Mucosa of descending colon (tissue), 3 donors: ENCODE data around the gene CYBB. TPM values are rescaled to one million over a fixed set of nuclear protein-coding genes. Genes with fewer than 3 reads are reported as not detected.
A peak's percentile ranks its signal among the peaks of the same experiment; 100 is the strongest.

Experiments used
- ATAC-seq: fragments of 200-7000 bp; cut with Tn5 transposase; one replicate; pipeline ENCODE4 v1.9.1; 2020; ENCODE audit warnings: mild to moderate bottlenecking, moderate library complexity
- DNase-seq, 3 donors: peaks; one replicate each; pipeline ENCODE4 v3.0.0-alpha.2; 2020
- H3K36me3 ChIP-seq: fragments of 200-600 bp; one replicate; pipeline ENCODE4 v1.8.0; 2021; ENCODE audit warnings: low read depth, mild to moderate bottlenecking
- H3K4me1 ChIP-seq: fragments of 200-600 bp; one replicate; pipeline ENCODE4 v1.8.0; 2021; ENCODE audit warnings: low read depth, mild to moderate bottlenecking
- H3K4me3 ChIP-seq: fragments of 200-600 bp; one replicate; pipeline ENCODE4 v1.8.0; 2021; ENCODE audit warnings: mild to moderate bottlenecking
- H3K9me3 ChIP-seq: fragments of 200-600 bp; one replicate; pipeline ENCODE4 v1.8.0; 2021; ENCODE audit warnings: mild to moderate bottlenecking
- intact Hi-C, 2 donors: fragments of 100-400 bp; cut with DNase I in 1 of 2; cut with micrococcal nuclease in 1 of 2; formaldehyde crosslinking; loops; one replicate each; pipeline versions ENCODE4 v1.11.0 to v1.11.1; 2022; cut with DNase I, micrococcal nuclease
- total RNA-seq, 3 donors: library from RNA; stranded (reverse); fragmentation: NEBNext Ultra II Directional in 2 of 3; extraction: Animal tissue kit (Norgen Biotek cat#: 25700) in 2 of 3; gene quantifications; one replicate each; pipeline versions ENCODE4 v1.2.1 to v1.2.4, GENCODE V29; 2021 to 2023
- TF ChIP-seq, protein P1 (sequence below): fragments of 200-600 bp; IDR thresholded peaks from one replicate; pipeline ENCODE4 v1.8.0; 2022; ENCODE audit warnings: antibody characterized with exemption, mild to moderate bottlenecking
- donor health status: DM: no; HTN: no; CAD: no; lungs with moderate emphysema.
- donor health status: DM: no; HTN: no; CAD: no.
- donor health status: DM: no; HTN: yes; CAD: no.

The CYBB gene
- total RNA-seq, 3 donors from 2014 or later = 9.7 to 35.4 (median 30.0) TPM

- ATAC-seq (peak; percentile 69), DNase-seq (peak in 1 of 3 donors; percentile 66)
- intact Hi-C loops = no loop called here
- Histone ChIP-seq H3K4me3 (no peak overlapping the region), H3K4me1 (peaks cover 4% of the 10 kb centered on the region), H3K36me3 (no peaks in the 10 kb centered on the region), H3K9me3 (no peaks in the 10 kb centered on the region)
- TF ChIP-seq, protein P1, sequence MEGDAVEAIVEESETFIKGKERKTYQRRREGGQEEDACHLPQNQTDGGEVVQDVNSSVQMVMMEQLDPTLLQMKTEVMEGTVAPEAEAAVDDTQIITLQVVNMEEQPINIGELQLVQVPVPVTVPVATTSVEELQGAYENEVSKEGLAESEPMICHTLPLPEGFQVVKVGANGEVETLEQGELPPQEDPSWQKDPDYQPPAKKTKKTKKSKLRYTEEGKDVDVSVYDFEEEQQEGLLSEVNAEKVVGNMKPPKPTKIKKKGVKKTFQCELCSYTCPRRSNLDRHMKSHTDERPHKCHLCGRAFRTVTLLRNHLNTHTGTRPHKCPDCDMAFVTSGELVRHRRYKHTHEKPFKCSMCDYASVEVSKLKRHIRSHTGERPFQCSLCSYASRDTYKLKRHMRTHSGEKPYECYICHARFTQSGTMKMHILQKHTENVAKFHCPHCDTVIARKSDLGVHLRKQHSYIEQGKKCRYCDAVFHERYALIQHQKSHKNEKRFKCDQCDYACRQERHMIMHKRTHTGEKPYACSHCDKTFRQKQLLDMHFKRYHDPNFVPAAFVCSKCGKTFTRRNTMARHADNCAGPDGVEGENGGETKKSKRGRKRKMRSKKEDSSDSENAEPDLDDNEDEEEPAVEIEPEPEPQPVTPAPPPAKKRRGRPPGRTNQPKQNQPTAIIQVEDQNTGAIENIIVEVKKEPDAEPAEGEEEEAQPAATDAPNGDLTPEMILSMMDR = no peak
Measured at GRCh38 chrX:37812110-37812509, 32.3 kb downstream of the CYBB start.

- peak; percentile 51 for ATAC-seq
Measured at GRCh38 chrX:37813570-37813969, 33.7 kb downstream of the CYBB start.

GRCh38 chrX:37815366-37815765 is 35.5 kb downstream of the CYBB start:
- TF ChIP-seq, protein P1 = no peak
- no peaks in the 10 kb centered on the region for H3K9me3 ChIP-seq
- intact Hi-C loops = no loop called here

More at GRCh38 chrX:37813570-37813969, 33.7 kb downstream of the CYBB start:
- H3K36me3 ChIP-seq = no peaks in the 10 kb centered on the region
- no peak overlapping the region for H3K4me3 ChIP-seq
- no peaks in the 10 kb centered on the region for H3K9me3 ChIP-seq
- DNase-seq = no peak
- intact Hi-C loops = no loop called here
- TF ChIP-seq, protein P1 = no peak
- peaks cover 4% of the 10 kb centered on the region for H3K4me1 ChIP-seq

DNA sequence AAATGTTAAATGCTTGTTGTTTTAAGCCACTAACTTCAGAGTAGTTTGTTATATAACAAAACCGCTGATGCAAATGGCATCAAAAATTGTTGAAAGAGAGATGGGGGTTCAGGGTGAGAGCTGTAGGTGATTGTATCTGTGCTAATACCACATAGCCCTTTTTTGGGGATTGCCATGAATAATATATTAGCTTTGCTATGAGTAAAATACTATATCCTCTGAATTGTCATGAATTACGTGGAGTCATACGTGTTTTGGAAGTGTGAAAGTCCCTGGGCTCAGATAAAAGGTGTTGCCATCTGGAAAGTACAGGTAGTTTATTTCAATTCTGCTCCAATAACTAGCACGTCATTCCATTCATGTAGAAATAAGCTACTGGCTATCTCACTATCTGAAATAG is 36.9 kb downstream of the CYBB start:
- intact Hi-C loops = no loop called here
- H3K36me3 ChIP-seq = no peaks in the 10 kb centered on the region
- ATAC-seq (no peak), DNase-seq (no peak)
- TF ChIP-seq, protein P1 = no peak
- no peak overlapping the region for H3K4me3 ChIP-seq
- H3K9me3 ChIP-seq = no peaks in the 10 kb centered on the region
- H3K4me1 ChIP-seq = peaks cover 2% of the 10 kb centered on the region

More at GRCh38 chrX:37815366-37815765, 35.5 kb downstream of the CYBB start:
- ATAC-seq (no peak), DNase-seq (no peak)
- Histone ChIP-seq H3K4me1 (peaks cover 4% of the 10 kb centered on the region), H3K4me3 (no peak overlapping the region), H3K36me3 (no peaks in the 10 kb centered on the region)

GRCh38 chrX:37817176-37817575 is 37.3 kb downstream of the CYBB start:
- TF ChIP-seq, protein P1 = no peak
- intact Hi-C loops = no loop called here
- Histone ChIP-seq H3K36me3 (no peaks in the 10 kb centered on the region), H3K4me3 (no peak overlapping the region), H3K4me1 (no peaks in the 10 kb centered on the region), H3K9me3 (no peaks in the 10 kb centered on the region)
- no peak for ATAC-seq
- no peak for DNase-seq

- intact Hi-C loops = no loop called here
- TF ChIP-seq, protein P1 = no peak
- H3K9me3 ChIP-seq = no peaks in the 10 kb centered on the region
Measured at GRCh38 chrX:37817579-37817978, 37.7 kb downstream of the CYBB start.

More at GRCh38 chrX:37817579-37817978, 37.7 kb downstream of the CYBB start:
- ATAC-seq (no peak), DNase-seq (no peak)
- no peaks in the 10 kb centered on the region for H3K4me1 ChIP-seq
- no peak overlapping the region for H3K4me3 ChIP-seq
- no peaks in the 10 kb centered on the region for H3K36me3 ChIP-seq
